Smooth muscle cell of trachea (primary cell): ENCODE results near the gene MARCOL. TPM values are rescaled to one million over a fixed set of nuclear protein-coding genes. Genes with fewer than 3 reads are reported as not detected.

Experiments used
- total RNA-seq: library from RNA; depleted of rRNA; stranded (reverse); fragments of >200 nt; gene quantifications from 2 replicates; pipeline ENCODE4 v1.2.1, GENCODE V29; 2014

Gene MARCOL
- not detected in 2 replicates for total RNA-seq

DNA sequence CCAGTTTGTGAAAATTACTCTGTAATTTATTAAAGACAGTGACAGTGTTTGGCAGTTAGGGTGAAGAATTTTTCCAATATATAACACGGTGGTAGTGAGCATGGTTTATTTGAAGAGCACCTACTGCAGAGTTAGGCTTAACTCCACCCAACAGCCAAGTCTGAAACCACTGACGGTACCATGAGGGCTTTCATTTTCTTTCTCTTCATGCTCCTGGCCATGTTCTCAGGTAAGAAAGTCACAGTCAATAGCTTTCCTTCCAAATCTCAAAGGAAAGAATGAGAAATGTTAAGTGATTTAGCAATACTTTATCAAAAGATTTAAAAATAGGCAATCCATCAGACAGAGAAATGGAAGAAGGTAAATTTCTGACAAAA lies at the start of gene MARCOL:
MARCOL (plus strand) TSS at position 108 of the 377 bp plus-strand sequence; CDS start at position 181, 73 bp downstream.

DNA sequence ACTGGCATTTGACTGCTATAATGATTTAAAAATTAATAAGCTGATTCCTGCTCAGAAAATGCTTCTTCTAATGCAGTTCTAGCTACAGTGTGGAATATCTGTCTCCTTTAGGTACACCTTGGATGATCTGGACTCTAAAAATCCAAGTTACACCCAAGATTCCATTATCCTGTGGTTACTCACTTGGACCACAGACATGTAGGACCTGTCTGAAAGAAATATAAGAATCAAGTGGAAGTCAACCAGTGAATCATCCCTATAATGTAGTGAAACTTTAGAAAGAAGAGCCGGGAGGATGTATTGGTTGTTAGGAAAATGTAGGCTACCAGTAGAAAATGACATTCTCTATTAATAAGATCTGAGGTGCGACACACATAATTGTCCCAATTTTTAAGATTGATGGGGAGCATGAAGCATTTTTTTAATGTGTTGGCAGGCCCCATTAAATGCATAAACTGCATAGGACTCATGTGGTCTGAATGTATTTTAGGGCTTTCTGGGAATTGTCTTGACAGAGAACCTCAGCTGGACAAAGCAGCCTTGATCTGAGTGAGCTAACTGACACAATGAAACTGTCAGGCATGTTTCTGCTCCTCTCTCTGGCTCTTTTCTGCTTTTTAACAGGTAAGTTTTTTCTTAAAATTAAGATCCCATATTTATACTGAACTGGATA lies 35.7 kb upstream of the MARCOL start, which contains the start of gene SPINK6:
SPINK6 (plus strand) TSS at position 512 of the 673 bp plus-strand sequence; CDS start at position 567, 55 bp downstream.

GRCh38 chr5:148268566-148268965 lies 30.2 kb downstream of the MARCOL start, which contains the start of gene SPINK13:
TSS of gene SPINK13 (plus strand) at chr5:148268794. CDS start at chr5:148270073, 1,279 bp downstream.

Other genes with a start within 250 kb of the MARCOL start
- not detected in 2 replicates for gene SPINK5, start 174.5 kb upstream of the MARCOL start, total RNA-seq
- not detected in 2 replicates for gene SPINK14, start 70.0 kb upstream of the MARCOL start, total RNA-seq
- gene SPINK6, start 35.5 kb upstream of the MARCOL start, total RNA-seq, result not detected in 2 replicates
- not detected in 2 replicates for gene SPINK13, start 30.3 kb downstream of the MARCOL start, total RNA-seq
- not detected in 2 replicates for gene SPINK7, start 73.9 kb downstream of the MARCOL start, total RNA-seq
- not detected in 2 replicates for gene SPINK9, start 97.0 kb downstream of the MARCOL start, total RNA-seq
- 61.7 and 72.3 TPM in 2 replicates for gene FBXO38, start 145.4 kb downstream of the MARCOL start, total RNA-seq